HG03159 (cell line): Measurements from ENCODE around the gene AP1B1.

Source experiments
- ATAC-seq: cut with Tn5 transposase; IDR thresholded peaks from one replicate; pipeline ENCODE4 v1.9.1; 2021; ENCODE audit warnings: mild to moderate bottlenecking, moderate library complexity; ENCODE audit not compliant: unreplicated experiment

AP1B1 gene

DNA sequence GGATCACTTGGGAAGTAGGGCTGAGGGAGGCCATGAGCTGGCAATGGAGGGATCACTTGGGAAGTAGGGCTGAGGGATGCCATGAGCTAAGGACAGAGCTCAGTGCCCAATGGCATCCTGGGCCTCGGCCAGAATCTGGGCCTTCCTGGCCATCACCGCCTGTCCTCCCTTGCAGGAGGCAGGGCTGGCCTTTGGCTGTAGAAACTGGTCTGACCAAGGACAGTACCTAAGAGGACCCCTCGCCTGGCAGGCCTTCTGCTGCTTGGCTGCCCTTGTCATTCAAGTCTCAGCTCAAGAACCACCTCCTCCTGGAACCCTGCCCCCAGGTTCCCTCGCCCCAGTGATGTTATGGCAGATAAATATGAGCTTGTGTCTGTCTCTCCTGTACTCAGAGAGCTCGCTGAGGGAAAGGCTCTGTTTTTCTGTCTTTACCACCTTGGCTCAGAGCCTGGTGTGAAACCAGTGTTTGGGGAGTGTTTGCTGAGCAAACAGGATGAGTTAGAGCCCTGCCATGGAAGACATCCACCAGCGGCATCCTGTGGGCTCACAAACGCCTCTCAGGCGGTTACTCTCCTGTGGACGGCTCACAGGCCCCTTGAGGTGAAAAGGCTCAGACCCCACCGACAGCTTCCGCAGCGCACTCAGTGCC, 53.5 kb downstream of the AP1B1 start:
- ATAC-seq = no peak

DNA sequence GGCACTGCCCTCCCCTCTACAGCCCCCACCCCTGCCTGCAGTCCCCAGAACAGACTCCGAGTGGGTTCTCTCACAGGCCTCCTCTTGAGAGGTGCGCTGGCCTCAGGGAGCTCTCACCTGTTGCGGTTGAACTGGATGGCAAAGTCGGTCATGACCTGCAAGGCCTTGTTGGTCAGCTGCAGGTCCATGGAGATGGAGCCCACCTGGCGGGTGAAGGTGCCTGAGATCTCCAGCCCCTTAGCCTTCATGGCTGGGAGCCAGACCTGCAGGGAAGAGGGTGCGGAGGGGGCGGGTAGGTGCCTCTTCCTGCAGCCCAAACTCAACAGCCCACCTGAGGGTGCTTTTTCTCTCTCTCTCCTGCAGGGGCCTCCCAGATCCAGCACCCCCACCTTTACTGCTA, 54.2 kb downstream of the AP1B1 start:
- no peak for ATAC-seq

DNA sequence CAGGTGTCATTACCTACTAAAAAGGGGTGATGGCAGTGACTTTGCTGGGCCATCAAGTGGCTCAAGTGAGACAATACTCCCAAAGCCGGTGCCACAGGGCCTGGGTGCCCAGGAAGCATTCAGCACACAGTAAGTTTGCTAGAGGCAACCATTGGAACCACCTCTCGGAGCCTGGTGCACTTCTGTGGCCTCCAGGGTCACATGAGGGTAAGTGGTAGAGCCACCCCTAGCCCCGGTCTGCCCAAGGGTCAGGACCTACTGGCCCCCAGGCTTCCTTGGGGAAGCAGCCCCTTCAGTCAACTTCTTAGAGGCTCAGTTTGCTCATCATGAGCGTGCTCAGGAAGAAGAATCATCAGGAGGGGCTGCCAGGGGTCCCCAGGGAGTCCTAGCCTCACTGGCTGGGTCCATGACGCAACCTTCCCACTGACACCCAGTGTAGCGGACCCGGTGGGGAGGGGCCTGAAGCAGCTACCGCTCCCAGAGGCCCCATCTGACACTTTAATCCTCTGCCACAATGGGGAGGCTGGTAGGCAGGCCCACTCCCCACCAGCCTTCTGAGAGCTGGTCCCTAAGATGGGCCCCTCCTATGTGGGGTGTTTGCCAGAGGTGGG, 55.4 kb downstream of the AP1B1 start:
- ATAC-seq = no peak

DNA sequence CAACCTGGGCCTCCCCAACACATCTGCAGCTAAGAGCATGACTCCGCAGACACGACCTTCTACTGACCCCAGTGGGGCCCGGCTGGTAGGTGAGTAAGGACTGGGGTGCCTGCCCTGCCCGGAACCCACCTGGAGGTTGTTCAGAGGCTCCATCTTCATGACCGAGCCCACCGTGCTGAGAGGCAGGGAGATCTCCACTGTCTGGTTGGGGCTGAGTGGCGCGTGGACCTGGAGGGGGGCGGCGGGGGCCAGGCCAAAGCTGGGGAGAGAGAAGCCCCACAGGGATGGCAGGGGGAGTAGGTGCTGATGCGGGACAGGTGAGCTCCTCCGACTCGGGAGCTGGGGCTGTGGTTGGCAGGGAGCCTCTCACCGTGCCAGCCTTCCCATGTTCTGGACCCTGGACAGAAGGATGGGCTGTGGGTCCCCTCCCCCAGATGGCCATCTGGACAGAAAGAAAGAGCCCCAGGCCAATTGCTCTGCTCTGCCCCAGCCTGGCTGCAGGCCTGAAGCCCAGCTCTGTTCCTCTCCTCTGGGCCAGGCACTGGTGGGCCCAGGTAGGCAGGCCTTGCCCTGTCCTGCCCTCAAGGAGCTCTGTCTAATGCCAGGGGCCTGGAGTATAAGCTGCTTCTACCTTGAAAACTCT, 56.6 kb downstream of the AP1B1 start:
- ATAC-seq = no peak

DNA sequence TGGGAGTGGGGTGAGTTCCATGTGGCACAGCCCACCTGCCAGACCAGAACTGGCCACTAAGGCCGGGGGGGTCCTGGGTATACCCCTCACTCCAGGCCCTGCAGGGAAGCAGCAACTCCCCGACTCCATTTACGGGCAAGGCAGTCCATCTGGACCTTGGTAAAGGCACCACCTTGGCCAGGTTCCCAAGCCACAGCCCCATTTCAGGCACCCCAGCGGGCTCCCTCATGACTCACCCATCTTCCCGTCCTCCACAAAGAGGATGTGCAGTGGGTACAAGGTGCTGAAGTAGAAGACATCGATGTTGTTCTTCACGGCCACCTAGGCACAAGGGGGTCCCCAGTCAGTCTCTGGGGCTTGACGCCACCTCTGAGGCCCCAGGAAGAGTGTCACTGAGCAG, 57.2 kb downstream of the AP1B1 start:
- no peak for ATAC-seq

DNA sequence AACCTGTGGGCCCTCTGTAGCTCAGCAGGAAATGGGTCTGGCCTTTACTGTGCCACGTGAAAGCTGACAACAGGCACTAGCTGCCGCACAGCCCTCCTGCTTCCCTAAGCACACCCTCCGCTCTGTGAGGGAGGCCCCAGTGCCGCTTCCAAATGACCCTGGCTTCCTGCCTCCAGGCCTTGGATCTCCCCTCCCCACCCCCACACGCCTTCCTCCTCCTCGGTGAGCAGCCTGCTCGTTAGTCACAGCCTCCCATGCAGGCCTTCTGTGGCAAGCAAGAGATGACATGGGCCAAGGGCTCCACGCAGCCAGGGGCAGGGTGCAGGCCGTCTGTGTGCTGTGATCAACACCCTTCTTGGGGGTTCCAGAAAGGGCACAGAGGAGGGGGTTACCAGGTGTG, 57.6 kb downstream of the AP1B1 start:
- ATAC-seq = no peak

DNA sequence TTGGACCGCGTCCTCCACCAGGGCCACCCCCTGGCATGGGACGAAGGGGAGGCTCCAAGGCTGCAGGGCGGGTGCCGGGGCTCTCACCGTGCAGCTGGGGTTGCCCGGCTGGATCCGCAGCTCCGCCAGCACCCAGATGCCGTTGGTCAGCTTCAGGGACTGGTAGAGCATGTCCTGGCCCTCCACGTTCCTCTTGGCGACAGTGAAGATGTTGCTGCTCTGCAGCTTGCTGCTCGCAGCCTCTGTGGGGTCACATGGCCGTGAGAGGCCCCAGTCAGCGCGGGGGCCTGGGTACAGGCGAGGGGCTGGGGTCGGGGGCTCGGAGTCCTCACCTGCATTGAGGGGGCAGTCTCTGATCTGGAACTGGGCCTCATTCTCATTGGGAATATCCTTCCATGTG, 58.1 kb downstream of the AP1B1 start:
- ATAC-seq = no peak

DNA sequence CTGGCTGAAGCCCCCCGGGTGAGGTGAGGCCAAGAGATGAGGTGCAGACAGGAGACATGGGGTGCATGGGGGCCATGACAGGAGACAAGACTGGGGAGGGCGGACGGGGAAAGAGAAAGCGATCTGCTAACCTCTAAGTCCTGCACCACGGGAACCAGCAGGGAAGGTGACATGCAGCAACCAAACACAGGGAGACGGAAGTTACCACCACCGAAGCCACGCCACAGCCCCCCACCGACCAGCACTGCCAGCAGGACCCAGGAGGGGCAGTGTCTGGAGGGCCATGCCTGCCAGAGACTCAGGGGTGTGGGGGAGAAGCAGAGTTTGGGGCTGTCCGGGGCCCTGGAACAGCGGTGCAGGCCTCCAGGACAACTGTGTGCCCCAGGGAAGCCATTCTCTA, 58.8 kb downstream of the AP1B1 start:
- no peak for ATAC-seq

DNA sequence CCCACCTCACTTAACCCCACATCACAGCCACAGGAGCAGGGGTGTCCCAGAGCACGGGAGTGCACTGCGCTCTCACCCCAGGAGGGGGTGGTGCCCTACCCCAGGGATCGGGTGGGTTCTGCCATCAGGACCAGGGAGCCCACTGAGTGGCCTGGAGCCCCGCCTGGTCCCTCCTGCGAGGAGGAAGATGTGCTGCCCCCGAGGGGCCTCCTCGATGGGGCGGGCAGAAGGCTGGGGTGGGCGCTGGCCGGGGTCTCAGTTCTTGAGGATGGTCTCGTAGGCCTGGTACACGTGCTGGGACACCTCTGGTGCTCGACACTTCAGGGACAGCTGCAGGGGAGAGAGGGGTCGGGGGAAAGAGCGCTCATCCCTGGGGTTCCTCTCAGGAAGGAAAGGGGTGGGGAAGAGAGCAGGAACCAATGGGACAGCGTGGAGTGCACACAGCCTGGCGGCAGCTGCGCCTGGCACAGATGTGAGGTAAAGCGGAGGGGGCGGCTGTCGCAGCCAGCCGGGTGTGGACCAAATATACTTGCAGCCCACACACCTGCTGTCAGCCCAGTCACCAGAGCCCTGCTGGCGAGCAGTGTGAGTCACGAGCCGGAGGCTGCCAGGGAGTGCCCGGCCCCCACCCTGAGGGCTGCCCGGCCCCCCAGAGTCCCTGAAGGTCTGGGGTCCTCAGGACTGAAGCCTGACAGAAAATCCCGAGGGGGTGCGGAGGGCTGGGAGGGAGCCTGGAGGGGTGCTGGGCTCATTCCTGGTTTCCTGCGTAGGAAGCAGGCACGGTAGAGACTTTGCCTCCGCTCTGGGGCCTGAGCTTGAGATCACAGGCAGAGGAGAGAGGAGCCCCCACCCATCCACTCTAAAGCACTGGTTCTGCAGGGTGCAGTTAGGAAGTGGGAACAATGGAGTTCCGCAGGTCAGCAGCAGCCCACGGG, 59.5 kb downstream of the AP1B1 start:
- ATAC-seq = no peak

DNA sequence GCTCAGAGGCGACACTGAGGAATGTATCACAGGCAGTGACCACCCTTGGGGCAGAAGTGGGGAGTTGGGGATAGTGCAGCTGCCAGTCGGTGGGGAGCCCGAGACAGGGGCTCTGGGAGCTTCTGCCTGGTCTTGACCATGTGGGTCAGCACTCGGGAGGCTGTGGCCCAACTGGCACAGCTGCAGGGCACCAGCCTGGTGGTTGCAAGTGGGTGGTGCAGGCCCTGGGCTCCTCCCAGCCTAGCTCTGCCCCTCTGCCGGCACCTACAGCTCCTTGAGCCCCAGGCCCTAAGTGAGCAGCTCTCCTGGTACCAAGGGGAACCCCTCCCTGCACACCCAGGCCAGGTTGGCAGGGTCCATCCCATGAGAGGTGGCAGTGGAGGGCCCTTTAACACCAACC, 60.3 kb downstream of the AP1B1 start:
- ATAC-seq = no peak

DNA sequence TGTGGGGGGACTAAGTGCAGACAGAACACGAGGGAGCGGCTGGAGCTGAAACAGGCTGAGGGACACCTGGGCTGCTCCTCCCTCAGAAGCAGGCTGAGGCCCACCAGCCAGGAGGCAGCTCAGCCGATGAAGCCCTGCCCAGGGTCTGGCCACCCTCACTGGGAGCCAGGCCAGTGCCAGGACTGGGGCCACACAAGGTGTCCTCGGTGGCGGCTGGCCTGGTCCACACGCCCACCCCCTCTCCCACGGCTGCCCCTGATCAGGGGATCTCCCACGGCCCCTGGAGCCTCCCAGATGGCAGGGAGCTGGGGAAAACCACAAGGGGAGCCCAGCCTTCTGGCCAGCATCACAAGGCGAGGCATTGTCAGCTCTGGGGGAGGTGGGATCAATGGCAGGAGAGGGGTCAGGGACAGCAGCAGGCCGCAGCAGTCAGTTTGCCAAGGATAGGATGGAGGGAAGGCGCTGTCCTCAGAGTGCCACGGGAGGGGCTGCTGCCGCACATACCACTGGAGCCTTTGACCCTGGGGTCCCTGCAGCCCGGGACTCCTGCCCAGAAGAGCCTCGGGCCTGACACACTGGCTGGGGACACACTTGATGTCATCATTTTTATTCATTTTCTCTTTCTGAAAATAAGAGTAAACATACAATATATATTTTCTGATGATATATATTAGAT, 61.1 kb downstream of the AP1B1 start:
- ATAC-seq = no peak

DNA sequence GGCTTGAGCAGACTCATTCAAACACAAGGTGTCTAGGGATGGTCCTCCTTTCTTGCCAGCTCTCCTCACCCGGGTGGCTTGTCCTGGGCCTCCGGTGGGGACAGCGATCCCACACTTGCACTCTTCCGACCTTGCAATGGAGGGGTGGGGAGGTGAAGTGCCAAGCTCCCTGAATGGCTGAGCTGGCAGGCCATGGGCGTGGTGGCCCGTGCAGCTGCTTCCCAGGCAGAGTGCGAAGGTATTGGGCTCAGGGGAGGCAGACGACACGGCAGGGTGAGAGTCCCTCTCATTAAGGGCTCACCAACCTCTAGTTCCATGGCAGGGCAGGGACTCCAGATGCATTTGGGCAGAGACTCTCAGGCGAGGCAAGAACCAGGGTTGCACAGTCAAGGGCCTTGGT, 61.9 kb downstream of the AP1B1 start:
- no peak for ATAC-seq

DNA sequence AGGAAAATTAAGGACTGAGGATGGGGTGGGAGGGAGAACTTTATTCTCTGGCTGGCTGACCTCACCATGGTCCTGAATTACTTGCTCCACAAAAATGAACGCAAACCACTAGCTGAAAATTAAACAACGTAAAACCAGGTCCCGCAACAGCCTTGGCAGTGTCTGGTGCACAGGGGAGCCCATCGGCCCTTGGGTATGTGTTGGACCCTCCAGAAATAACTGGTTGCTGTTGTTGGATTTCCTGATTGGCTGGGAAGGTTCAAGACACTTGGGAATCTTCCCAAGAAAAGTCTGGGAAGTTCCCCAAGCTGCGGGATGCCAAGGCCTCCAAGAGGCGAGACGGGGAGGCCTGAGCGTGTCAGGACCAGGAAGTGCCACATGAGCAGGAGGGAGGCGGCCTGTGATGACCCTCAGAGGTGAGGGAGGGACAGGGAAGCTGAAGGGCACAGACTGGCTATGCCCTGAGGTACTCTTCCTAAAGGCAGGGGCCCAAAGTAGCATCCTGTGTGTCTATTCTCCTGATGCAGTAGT, 62.5 kb downstream of the AP1B1 start:
- no peak for ATAC-seq

DNA sequence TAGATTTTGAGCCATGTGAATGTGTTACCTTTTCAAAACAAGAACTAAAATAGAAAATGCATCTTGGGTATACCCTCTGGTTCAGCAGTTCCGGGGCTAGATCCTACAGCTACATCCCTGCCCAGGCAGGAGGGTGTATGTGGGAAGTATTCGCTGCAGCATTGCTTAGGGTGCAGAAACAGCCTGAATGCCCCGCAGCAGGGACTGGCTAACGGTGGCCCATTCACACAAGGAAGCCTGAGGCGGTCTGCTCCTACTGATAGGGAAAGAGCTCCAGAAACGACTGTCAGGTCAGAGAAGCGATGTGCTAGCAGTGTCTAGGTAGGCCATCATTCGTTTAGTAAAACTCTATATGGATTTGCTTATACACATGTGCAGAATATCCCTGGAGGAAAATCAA, 63.0 kb downstream of the AP1B1 start:
- ATAC-seq = no peak

DNA sequence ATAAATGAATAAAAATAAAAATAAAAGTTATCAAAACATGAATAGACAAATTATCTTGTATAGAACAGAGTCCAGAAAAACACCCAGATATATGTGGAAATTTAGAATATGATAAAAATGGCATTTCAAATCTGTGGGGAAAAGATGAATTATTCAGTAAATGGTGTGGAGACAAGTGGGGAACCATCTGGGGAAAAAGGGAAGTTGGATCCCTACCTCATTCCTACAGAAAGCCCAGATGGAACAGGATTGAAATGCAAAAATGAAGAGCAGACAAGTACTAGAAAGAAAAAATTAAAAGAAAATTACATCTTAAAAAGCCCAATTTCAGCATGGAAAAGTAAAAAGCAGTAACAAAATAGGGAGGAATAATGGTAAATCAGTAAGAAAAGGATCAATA, 64.7 kb downstream of the AP1B1 start:
- no peak for ATAC-seq

DNA sequence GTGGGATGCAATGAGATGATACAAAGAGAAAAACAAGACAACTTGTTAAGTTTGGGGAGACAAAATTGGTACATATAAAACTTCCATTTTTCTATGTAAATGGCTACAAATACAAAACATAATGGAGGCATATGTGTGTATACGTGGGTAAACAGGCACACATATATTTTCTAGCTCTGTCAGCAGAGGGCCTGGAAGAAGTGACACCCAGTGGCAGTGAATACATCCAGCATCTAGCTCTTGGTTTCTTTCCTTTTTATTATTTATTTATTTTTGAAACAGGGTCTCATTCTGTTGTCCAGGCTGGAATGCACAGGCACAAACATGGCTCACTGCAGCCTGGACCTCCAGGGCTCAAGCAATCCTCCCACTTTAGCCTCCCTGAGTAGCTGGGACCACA, 67.8 kb downstream of the AP1B1 start:
- ATAC-seq = no peak

DNA sequence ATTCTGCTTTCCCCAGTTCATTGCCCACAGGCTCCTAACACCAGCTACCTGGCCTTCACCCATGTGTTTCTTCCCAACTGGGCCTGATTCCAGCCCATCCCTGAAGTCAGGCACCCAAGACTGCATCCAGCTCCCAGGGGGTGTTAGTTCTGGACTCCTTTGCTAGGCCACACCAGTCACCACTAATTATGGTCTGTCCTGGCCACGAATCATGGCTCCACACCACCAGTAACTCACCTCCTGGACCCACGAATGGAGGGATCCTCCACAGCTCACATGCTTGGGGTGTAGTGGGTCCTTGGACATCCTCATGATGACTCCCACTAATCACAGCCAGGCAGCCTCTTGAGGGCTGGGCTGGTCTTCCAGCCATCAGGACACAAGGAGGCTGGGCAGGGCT, 69.3 kb downstream of the AP1B1 start:
- ATAC-seq = no peak

DNA sequence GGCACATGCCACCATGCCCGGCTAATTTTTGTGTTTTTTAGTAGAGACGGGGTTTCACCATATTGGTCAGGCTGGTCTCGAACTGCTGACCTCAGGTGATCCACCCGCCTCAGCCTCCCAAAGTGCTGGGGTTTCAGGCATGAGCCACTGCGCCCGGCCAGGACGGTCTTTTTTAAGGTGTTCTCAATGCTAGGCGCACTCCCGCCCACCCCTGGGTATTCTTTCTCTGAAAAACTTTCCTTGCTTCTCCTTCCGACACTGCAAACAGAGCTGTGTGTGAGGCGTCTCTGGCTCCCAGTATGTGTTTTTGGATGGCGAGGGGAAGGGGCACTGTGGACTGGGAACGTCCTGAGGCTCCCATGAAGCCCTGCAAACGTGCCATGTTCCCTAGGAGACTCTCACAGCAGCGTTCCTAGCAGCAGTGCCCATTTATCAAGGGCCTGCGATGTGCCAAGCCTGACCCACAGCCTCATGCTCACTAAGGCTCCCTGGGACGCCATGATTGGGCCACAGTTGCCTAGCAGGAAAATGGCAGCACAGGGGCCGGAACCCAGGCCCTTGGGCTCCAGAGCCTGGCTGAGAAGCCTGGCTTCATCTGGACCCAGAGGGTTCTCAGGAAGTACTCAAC, 70.4 kb downstream of the AP1B1 start:
- ATAC-seq = no peak

DNA sequence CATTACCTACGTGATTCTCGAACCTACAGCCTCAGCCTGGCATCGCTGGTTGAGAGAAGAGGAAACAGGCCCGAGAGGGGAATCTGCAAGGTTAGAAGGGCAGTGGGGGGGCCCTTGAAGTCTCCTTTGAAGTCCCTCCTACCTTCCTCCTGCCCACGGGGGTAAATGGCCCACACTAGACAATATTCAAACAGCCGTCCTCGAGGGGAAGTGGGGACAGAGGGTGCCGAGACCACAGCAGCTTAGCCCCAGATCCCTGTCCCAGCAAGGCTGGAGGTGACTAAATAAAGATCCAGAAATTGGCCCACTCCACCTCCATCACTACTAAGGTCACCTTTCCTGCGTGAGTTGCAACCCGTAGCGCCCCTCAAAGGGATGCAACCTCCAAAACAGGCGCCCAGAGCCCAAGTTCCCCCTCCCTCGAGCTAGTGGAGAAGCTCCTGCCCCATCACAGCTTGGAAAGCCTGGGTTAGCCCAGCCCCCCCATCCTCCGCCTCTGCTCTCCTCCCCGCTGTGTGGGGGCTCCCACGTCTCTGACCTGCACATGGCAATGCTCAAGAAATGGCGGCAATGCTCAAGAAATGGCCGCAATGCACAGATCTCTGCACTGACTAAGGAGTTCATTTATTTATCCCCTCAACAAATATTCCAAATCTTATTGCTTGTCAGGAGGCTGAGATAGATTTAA, 72.1 kb downstream of the AP1B1 start:
- no peak for ATAC-seq
